ENCODE data around the gene SOCS3.

- TF ChIP-seq, protein P1, sequence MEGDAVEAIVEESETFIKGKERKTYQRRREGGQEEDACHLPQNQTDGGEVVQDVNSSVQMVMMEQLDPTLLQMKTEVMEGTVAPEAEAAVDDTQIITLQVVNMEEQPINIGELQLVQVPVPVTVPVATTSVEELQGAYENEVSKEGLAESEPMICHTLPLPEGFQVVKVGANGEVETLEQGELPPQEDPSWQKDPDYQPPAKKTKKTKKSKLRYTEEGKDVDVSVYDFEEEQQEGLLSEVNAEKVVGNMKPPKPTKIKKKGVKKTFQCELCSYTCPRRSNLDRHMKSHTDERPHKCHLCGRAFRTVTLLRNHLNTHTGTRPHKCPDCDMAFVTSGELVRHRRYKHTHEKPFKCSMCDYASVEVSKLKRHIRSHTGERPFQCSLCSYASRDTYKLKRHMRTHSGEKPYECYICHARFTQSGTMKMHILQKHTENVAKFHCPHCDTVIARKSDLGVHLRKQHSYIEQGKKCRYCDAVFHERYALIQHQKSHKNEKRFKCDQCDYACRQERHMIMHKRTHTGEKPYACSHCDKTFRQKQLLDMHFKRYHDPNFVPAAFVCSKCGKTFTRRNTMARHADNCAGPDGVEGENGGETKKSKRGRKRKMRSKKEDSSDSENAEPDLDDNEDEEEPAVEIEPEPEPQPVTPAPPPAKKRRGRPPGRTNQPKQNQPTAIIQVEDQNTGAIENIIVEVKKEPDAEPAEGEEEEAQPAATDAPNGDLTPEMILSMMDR (IDR thresholded peaks at IDR 0.05) = no peak
- no peak for TF ChIP-seq POLR2A (IDR thresholded peaks at IDR 0.05)
- TF ChIP-seq POLR2AphosphoS5 (IDR thresholded peaks at IDR 0.05) = no peak
- no peak for TF ChIP-seq EP300 (IDR thresholded peaks at IDR 0.05)
Observed at GRCh38 chr17:78335209-78335608, 24.7 kb downstream of the SOCS3 start.

Data from sigmoid colon (tissue), 4 donors.